Hematopoietic multipotent progenitor cell treated with erythropoietin and hydrocortisone succinate and interleukin-3 and kit ligand, for 17 days (in vitro differentiated cells): ENCODE measurements around the gene ASTN1.
"Not testable (repeated sequence)": the region's sequence is repeated elsewhere in the genome, so short reads cannot be mapped to it uniquely, and the experiment has no call there.

Experiments
- DNase-seq: peaks from one replicate; pipeline ENCODE4 v3.0.0-alpha.2; 2015; ENCODE audit warnings: low spot score

ASTN1 gene

DNA sequence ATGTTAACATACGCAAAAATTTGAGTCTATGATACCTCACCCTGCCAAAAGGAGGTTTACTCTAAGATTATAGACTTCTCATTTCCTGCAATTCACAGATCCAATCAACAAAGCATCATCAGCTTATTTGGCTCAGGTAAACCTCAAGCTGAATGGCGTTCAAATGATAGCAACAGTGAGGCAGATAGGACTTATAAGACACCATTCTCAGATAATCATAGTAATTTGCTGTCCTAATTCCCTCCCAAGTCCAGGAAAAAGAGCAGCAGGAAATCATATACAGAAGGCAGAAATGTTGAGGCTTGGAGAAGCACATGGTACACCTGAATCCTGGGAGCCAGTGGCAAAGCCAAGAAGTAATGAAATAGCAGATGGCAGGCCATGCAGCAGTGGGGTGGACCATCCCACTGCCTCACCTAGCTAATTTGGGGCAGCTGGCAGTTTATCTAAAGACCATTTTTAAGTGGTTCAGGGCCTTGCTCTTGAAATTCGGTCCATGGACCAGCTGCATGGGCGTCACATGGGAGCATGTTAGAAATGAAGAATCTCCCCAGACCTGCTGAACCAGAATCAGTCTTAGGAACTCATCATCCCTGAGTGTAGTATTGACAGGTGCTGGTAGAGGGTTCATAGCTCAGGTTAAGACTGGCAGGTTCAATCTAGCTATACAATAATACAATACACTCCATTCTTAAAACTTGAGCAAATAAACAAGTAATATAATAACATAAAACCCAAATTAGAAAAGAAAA lies 57.7 kb downstream of the ASTN1 start:
- no peak for DNase-seq

GRCh38 chr1:177106196-177106595 lies 58.3 kb downstream of the ASTN1 start:
- DNase-seq: no peak

GRCh38 chr1:177103005-177103852 lies 61.3 kb downstream of the ASTN1 start:
- no peak for DNase-seq

DNA sequence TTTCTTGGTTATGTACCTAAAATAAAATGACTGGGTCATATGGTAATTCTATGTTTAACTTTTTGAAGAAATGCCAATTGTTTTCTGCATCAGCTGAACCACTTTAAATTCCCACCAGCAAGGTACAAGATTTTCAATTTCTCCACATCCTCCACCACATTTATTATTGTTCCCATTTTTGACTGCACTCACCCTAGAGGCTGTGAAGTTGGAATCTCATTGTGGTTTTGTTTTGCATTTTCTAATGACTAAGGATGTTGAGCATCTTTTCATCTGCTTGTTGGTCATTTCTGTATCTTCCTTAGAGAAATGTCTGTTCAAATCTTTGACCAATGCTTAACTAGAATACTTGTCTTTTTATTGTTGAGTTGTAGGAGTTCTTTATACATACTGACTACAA lies 72.5 kb downstream of the ASTN1 start:
- DNase-seq: no peak

GRCh38 chr1:177091040-177091439 lies 73.5 kb downstream of the ASTN1 start:
- DNase-seq: no peak

GRCh38 chr1:177088966-177089365 lies 75.5 kb downstream of the ASTN1 start:
- no peak for DNase-seq

- DNase-seq: no peak
These were observed 81.4 kb downstream of the ASTN1 start for GRCh38 chr1:177082855-177083693.

DNA sequence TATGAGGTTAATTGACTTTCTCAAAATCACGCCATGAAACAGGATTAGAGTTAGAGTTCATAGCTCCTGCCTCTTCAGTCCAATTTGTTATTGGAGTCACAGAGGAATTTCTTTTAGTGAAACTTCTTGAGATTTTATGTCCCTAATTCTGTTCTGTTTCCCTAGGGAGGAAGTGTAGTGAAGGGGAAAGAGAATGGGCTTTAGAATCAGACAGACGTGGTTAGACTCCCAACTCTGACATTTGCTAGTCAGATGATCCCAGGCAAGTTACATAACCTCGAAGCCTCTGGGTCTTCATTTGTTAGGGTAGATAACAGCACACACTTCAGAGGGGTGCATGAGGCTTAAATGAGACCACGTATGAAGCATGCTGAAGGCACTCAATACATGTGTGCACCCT lies 83.9 kb downstream of the ASTN1 start:
- no peak for DNase-seq

DNA sequence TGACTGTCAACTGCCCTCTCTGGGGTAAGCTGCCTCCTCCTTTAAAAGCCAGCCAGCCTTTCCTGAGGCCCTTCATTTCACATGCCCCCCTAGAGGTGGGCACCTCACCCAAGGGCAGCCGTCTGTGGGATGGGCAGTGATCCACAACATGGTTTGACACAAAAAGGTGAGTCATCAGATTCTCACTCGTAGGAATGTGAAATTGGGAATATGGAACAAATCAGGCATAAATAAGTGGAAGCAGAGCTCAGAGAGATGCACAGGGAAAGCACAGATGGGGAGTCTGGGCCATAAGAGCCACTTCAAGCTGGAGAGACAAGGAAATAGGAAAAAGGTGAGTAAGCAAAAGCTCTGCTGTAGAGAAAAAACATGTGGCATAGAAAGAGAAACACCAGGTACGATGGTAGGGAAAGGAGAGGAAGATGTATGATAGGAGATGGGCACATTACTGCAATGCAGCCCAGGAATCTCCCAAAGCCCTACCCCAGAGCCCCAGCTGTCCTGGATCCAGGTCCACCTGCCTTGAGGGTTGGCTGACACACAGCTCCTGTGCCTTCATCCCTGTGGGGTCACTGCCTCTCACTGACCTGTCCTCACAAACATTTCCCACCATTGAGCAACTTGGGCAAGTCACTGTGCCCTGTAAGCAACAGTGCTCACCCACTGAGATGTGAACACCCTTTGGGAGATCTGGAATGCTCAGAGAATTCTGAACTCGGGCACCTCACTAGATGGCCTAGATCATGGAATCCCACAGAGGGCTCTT lies 86.6 kb downstream of the ASTN1 start:
- no peak for DNase-seq

- no peak for DNase-seq
These were observed 87.5 kb downstream of the ASTN1 start for GRCh38 chr1:177077006-177077405.

DNA sequence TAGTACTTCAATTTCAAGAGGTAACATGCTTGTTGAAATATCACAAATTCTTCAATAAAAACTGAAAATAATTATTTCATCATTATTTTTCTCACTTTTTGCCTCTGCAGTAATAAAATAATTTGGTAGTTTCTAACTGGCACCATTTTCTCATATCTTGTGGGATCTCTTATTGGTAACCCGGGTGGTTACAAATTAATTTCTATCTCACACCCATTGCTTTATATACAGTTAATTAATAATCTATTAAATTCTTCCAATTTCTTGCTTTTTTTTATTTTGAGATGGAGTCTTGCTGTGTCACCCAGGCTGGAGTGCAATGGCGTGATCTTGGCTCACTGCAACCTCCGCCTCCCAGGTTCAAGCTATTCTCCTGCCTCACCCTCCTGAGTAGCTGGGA lies 89.7 kb downstream of the ASTN1 start:
- not testable (repeated sequence) for DNase-seq

DNA sequence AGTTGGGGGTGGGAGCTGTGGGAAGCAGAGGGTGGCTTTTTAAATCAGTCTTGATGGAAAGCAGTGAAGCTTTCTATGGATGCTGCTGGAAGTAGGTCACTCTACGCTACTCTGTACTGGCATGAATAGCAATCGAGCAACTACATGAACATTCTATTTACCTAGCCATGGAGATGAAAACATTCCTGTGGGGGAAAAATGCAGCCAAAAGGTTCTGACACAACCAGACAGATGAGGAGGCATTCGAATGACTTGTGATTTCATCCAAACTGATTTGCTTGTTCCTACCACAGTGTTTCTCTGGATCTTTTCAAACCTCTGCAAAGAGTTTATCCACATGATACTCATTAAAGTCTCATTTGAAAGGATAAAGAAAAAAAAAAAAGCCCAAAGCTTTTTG lies 95.0 kb downstream of the ASTN1 start:
- DNase-seq: no peak

DNA sequence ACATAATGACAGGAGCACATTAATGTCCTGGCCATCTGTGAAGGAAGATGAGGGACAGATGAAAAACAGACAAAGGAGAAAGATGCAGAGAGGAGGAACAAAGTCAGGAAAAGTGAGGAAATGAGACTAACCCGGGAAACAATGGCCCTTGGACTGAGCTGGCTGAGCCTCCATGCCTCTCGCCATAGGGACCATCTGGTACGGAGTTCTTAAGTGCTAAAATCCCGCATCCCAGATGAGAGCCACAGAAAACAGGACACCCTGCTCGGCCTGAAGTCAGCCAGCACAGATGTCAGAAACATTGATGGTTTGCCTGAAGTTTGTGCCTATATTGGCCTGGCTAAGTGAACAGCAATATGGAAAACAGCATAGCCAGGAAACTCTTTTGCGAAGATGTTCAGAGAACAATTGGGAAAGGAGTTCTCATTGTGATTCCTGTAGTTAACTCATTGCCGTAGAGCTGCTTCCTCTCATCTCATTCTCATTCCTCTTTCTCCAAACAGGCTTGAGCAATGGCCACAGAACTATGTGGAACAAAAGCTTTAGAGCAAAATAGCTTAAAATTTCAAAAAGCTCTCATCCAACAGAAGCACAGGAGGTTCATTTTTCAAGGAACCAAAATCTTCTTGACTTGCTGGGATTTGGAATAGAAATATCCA lies 96.6 kb downstream of the ASTN1 start:
- no peak for DNase-seq

- DNase-seq: no peak
These were observed 99.1 kb downstream of the ASTN1 start for GRCh38 chr1:177065430-177065829.

DNA sequence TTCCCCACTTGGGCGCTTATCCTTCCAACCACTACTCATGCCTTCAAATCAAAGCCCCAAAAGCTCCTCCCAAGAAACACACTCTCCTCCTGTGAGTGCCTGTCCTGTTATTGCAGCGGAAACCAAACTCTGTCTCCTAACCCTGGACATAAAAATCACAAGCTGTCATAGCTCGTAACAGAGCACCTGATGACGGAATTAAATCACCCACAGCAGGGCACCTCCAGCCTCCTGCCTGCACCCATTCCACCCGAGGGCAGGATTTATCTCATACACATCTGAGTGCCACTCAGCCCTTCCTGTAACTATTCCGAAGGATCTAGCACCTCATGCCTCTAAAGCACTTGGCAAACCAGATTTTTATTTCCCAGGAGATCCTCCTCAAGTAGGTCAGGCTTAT lies 100.9 kb downstream of the ASTN1 start:
- no peak for DNase-seq

DNA sequence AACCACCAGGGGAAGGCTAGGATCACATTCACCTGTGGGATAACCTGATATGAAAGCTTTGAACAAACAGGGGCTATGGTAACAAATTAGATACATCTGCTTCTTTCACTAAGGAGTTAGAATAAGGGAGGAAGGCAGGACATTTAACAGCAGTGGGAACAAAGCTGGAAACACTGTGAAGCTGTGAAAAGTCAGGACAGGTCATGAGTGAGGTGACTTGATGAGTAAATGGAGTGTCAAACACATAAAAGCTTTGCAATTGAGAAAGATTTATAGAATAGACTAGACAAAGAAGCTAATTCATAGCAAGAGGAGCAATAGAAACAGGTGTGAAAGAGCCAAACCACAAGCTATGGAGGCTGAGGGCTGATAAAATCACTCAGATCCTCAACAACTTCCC lies 110.0 kb downstream of the ASTN1 start:
- no peak for DNase-seq

GRCh38 chr1:177053648-177054047 lies 110.9 kb downstream of the ASTN1 start:
- no peak for DNase-seq

DNA sequence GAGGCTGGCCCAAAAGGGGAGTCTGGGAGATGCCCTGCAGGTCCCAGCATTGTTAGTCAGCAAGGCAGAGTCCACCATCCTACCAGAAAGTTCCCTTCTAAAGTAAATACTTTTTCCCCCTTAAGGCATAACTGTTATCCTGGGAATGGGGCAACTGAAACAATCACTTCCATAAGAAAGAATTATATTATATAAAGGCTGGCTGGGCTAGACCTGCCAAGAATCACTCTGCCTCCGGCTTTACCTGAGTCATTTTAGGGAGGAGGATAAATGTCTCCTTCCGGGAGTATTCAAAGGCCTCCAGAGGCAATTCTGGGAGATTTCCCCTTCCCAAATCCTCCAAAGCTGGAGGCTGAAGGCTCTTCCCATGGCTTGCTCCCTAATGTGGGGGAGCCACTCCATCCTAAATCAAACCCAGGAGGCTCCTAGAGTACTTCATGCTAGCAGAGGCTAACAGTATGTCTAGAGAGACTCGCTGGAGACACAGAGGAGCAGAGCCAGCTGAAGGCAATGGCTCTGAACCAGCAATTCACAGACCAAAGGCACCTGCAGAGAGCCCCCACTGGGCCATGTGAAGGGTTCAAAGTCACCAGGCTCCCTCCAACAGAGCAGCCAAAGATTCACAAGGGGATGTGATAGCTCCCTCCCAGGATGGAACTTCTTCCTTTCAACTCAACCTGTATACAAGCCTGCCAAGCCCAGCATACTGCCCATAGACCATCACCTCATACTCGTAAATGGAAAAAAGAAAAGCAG lies 116.0 kb downstream of the ASTN1 start:
- DNase-seq: no peak

GRCh38 chr1:177045151-177045550 lies 119.4 kb downstream of the ASTN1 start:
- no peak for DNase-seq

DNA sequence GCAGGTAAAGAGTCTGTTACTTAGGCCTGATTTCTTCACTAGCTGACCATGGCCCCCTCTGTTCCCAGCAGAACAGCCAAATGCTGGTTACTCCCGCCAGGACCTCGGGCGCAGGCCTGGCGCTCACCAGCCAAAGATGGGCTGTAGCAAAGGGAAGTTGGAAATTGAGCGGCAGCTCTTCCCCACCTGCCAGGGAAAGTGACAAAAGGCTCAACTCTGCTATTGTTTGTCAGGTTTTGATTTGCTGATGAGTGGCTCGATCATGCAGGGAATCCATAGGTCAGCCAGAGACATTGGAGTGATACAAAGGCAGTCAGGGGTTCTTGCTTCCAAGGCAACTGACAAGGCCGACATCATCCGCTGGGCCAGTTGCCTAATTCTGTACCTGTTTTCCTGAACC lies 120.1 kb downstream of the ASTN1 start:
- no peak for DNase-seq

DNA sequence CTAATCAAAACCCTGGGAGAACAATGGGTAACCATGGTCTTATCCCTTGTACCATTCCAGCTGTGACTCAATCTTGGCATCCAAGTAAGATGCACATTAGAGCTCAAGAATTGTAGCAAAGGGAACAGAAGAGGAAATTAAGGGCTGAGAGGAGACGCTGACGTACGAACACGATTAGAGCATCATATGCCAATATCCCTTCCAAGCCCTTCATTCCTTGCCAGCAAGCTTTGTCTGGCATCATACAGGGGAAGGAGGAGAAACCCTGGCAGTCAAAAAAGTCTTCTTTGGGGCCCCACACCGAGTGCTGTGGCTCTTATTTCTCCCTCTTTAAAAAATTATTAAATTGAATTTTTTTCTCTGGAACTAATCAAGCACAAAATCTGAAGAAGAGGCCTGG lies 120.9 kb downstream of the ASTN1 start:
- DNase-seq: no peak
